Neuronal stem cell (in vitro differentiated cells): ENCODE measurements around the gene GGACT.
A peak's percentile ranks its signal among the peaks of the same experiment; 100 is the strongest.

ENCODE experiments used
- DNase-seq: peaks from one replicate; pipeline ENCODE4 v3.0.0-alpha.2; 2013; ENCODE audit warnings: low spot score
- H2AFZ ChIP-seq: one replicate; pipeline ENCODE4 v1.6.1; 2013; ENCODE audit warnings: mild to moderate bottlenecking, low read length, inconsistent platforms
- H2AK5ac ChIP-seq: 2 replicates; pipeline ENCODE4 v1.6.1; 2013; ENCODE audit warnings: low read depth, mild to moderate bottlenecking, inconsistent platforms, low read length, moderate library complexity, mixed read lengths
- H2BK120ac ChIP-seq: 2 replicates; pipeline ENCODE4 v1.6.1; 2013; ENCODE audit warnings: low read depth, mild to moderate bottlenecking, inconsistent platforms, low read length, moderate library complexity, mixed read lengths
- H2BK12ac ChIP-seq: one replicate; pipeline ENCODE4 v1.6.1; 2013; ENCODE audit warnings: low read length, inconsistent platforms
- H2BK15ac ChIP-seq: 2 replicates; pipeline ENCODE4 v1.6.1; 2013; ENCODE audit warnings: mild to moderate bottlenecking, low read length, inconsistent platforms, mixed read lengths
- H2BK5ac ChIP-seq: one replicate; pipeline ENCODE4 v1.6.1; 2013; ENCODE audit warnings: inconsistent platforms, mild to moderate bottlenecking, low read length, moderate library complexity
- H3K14ac ChIP-seq: one replicate; pipeline ENCODE4 v1.6.1; 2013; ENCODE audit warnings: low read length, inconsistent platforms
- H3K18ac ChIP-seq: 2 replicates; pipeline ENCODE4 v1.6.1; 2013; ENCODE audit warnings: low read length, inconsistent platforms
- H3K23ac ChIP-seq: 2 replicates; pipeline ENCODE4 v1.6.1; 2013; ENCODE audit warnings: low read depth, mild to moderate bottlenecking, mixed read lengths, low read length, inconsistent platforms; ENCODE audit not compliant: poor library complexity
- H3K27ac ChIP-seq: replicated peaks from 3 replicates; pipeline ENCODE4 v1.5.1; 2013; ENCODE audit warnings: low read length, inconsistent platforms
- H3K27me3 ChIP-seq, 3 experiments: 2 replicates each; pipeline ENCODE4 v1.6.1; 2013; ENCODE audit warnings: low read length in 3 of 3, mild to moderate bottlenecking in 2 of 3, inconsistent platforms in 1 of 3, low read depth in 1 of 3, mixed read lengths in 1 of 3, moderate library complexity in 1 of 3; ENCODE audit not compliant: control insufficient read depth in 3 of 3, insufficient read depth in 3 of 3
- H3K36me3 ChIP-seq, 2 donors: replicated peaks in 1 of 2; 2 replicates each; pipeline ENCODE4 v1.6.1; 2013; ENCODE audit warnings: low read length in 2 of 2; ENCODE audit not compliant: control insufficient read depth in 2 of 2, insufficient read depth in 2 of 2
- H3K4ac ChIP-seq: 2 replicates; pipeline ENCODE4 v1.6.1; 2013; ENCODE audit warnings: inconsistent platforms, mild to moderate bottlenecking, low read length, moderate library complexity
- H3K4me1 ChIP-seq, 2 donors: 1 replicate in 1 of 2; 2 replicates in 1 of 2; pipeline ENCODE4 v1.6.1; 2013; ENCODE audit warnings: low read length in 2 of 2, low read depth in 1 of 2; ENCODE audit not compliant: control insufficient read depth in 2 of 2, insufficient read depth in 1 of 2
- H3K4me2 ChIP-seq: one replicate; pipeline ENCODE4 v1.6.1; 2013; ENCODE audit warnings: mild to moderate bottlenecking, low read length, inconsistent platforms; ENCODE audit not compliant: insufficient read depth, poor library complexity, severe bottlenecking
- H3K4me3 ChIP-seq, 2 donors: 2 replicates each; pipeline ENCODE4 v1.5.1; 2013; ENCODE audit warnings: low read length in 2 of 2, mild to moderate bottlenecking in 2 of 2, inconsistent platforms in 1 of 2, moderate library complexity in 1 of 2
- H3K79me1 ChIP-seq: one replicate; pipeline ENCODE4 v1.6.1; 2013; ENCODE audit warnings: low read depth, mild to moderate bottlenecking, inconsistent platforms, low read length, moderate library complexity
- H3K9ac ChIP-seq: one replicate; pipeline ENCODE4 v1.6.1; 2013; ENCODE audit warnings: mild to moderate bottlenecking, low read depth, low read length, inconsistent platforms; ENCODE audit not compliant: poor library complexity
- H3K9me3 ChIP-seq, 2 donors: replicated peaks in 1 of 2; 2 replicates each; pipeline versions ENCODE3 to v1.6.1; 2013; ENCODE audit warnings: low read length in 2 of 2, mild to moderate bottlenecking in 2 of 2, inconsistent platforms in 1 of 2, low read depth in 1 of 2, mixed read lengths in 1 of 2, moderate library complexity in 1 of 2; ENCODE audit not compliant: control insufficient read depth in 2 of 2, insufficient read depth in 1 of 2
- H4K8ac ChIP-seq: one replicate; pipeline ENCODE4 v1.6.1; 2013; ENCODE audit warnings: low read depth, mild to moderate bottlenecking, inconsistent platforms, low read length, moderate library complexity
- H4K91ac ChIP-seq: one replicate; pipeline ENCODE4 v1.6.1; 2013; ENCODE audit warnings: low read length, low read depth, mild to moderate bottlenecking, inconsistent platforms; ENCODE audit not compliant: poor library complexity
- WGBS, 2 donors: extraction: QIAGEN DNeasy Blood & Tissue Kit; methylation state at CpG; one replicate each; pipeline ENCODE4 v1.1.7; 2013; ENCODE audit warnings: missing lambda C conversion rate in 2 of 2, mixed read lengths in 1 of 2; ENCODE audit not compliant: insufficient read length in 2 of 2, insufficient replicate concordance in 1 of 2; ENCODE audit errors: extremely low coverage in 2 of 2; 5-methylcytosine and 5-hydroxymethylcytosine counted together

Gene GGACT

DNA sequence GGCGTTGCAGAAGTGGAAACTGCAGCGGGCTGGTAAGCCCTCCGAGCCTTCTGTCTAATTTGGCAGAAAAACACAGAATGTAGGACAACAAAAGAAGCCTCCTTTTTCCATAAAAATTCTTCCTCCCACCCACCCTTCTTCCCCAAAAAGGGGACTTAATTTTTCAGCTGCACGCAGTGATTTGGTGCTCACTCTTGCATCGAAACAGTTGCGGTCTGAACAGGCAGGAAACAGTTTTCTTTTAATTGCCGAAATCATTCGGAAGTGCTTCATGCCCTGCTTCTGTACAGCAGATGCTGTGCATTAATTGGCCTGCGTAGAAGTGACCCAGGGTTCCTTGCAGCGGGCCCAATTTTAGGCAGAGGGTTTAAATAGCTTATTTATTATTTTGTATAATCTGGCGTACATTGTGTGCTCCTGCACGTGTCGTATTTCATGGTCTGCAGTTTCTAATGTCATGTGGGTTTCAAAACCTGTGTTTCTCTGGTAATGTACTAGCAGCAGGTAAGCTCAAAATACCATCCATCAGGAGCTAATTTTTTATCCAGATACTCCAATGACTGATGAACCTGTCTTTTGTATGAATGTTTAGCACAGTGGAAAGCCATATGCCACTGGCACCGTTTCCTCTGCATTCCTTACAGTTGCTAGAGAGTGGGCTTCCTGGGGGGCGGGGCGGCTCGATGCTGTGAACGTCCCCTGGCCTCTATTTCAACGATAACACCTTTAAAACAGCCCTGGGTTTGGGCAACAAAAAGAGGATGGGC lies 66.6 kb downstream of the GGACT start:
- H2BK12ac ChIP-seq = no peak overlapping the region
- no peak overlapping the region for H4K8ac ChIP-seq
- no peak overlapping the region for H4K91ac ChIP-seq
- H3K4me1 ChIP-seq = peaks cover 3 to 7% of the 10 kb centered on the region in 2 donors
- no peak overlapping the region for H3K4me2 ChIP-seq
- no peak overlapping the region for H3K23ac ChIP-seq
- H2AFZ ChIP-seq = no peak overlapping the region
- H3K27ac ChIP-seq = no peak overlapping the region
- no peak overlapping the region for H2AK5ac ChIP-seq
- no peak overlapping the region for H2BK15ac ChIP-seq
- H3K9ac ChIP-seq = no peak overlapping the region
- H3K18ac ChIP-seq = no peak overlapping the region
- no peak overlapping the region for H3K14ac ChIP-seq
- DNase-seq = no peak
- H2BK5ac ChIP-seq = no peak overlapping the region
- H3K36me3 ChIP-seq = peaks cover 0 to 6% of the 10 kb centered on the region in 2 donors
- no peak overlapping the region for H2BK120ac ChIP-seq
- H3K4me3 ChIP-seq = no peak overlapping the region
- H3K9me3 ChIP-seq = no peaks in the 10 kb centered on the region
- H3K79me1 ChIP-seq = no peaks in the 10 kb centered on the region
- no peak overlapping the region for H3K4ac ChIP-seq
- no CpG with 5 or more reads among the region's 19 CpGs for WGBS, 2 donors
- H3K27me3 ChIP-seq = no peaks in the 10 kb centered on the region

GRCh38 chr13:100520936-100521850 lies 67.4 kb downstream of the GGACT start:
- Histone ChIP-seq H2BK120ac (no peak overlapping the region), H4K91ac (no peak overlapping the region), H3K18ac (no peak overlapping the region), H2BK15ac (no peak overlapping the region), H3K9ac (no peak overlapping the region), H3K4me3 (no peak overlapping the region), H3K4me1 (peaks cover 3 to 7% of the 10 kb centered on the region in 2 donors), H3K4me2 (no peak overlapping the region), H3K27me3 (no peaks in the 10 kb centered on the region), H3K27ac (no peak overlapping the region), H3K79me1 (no peaks in the 10 kb centered on the region), H3K23ac (no peak overlapping the region), H3K4ac (no peak overlapping the region), H4K8ac (no peak overlapping the region), H2AFZ (no peak overlapping the region), H2BK5ac (no peak overlapping the region), H2AK5ac (no peak overlapping the region), H3K14ac (no peak overlapping the region), H2BK12ac (no peak overlapping the region), H3K9me3 (no peaks in the 10 kb centered on the region), H3K36me3 (peaks cover 0 to 3% of the 10 kb centered on the region in 2 donors)
- DNase-seq = no peak
- WGBS, 2 donors = no CpG with 5 or more reads among the region's 27 CpGs

- no peak for DNase-seq
- no peak overlapping the region for H2BK120ac ChIP-seq
- no peak overlapping the region for H2AFZ ChIP-seq
- H3K9ac ChIP-seq = no peak overlapping the region
- H2BK5ac ChIP-seq = no peak overlapping the region
- no peak overlapping the region for H3K4ac ChIP-seq
- no peak overlapping the region for H3K14ac ChIP-seq
- H3K79me1 ChIP-seq = no peaks in the 10 kb centered on the region
- H3K4me1 ChIP-seq = peaks cover 4 to 7% of the 10 kb centered on the region in 2 donors
- no peak overlapping the region for H3K4me3 ChIP-seq
- no peak overlapping the region for H3K4me2 ChIP-seq
- H3K23ac ChIP-seq = no peak overlapping the region
- no peak overlapping the region for H2BK12ac ChIP-seq
- H2AK5ac ChIP-seq = no peak overlapping the region
- no peak overlapping the region for H3K27ac ChIP-seq
- no peak overlapping the region for H3K18ac ChIP-seq
- no CpG with 5 or more reads among the region's 9 CpGs for WGBS, 2 donors
- H3K36me3 ChIP-seq = peaks cover 0 to 7% of the 10 kb centered on the region in 2 donors
- no peak overlapping the region for H4K8ac ChIP-seq
- H3K9me3 ChIP-seq = no peaks in the 10 kb centered on the region
- peak overlapping the region; percentile 35 for H2BK15ac ChIP-seq
- H4K91ac ChIP-seq = no peak overlapping the region
- no peaks in the 10 kb centered on the region for H3K27me3 ChIP-seq
Observed at GRCh38 chr13:100519626-100520025, 69.0 kb downstream of the GGACT start.
